WTC11 (cell line): ENCODE data around the gene RABAC1. TPM values are rescaled to one million over a fixed set of nuclear protein-coding genes. Genes with fewer than 3 reads are reported as not detected.
A peak's percentile ranks its signal among the peaks of the same experiment; 100 is the strongest.

Experiments used
- ATAC-seq: fragments of 200-7000 bp; cut with Tn5 transposase; 2 replicates; pipeline ENCODE4 v1.10.0; 2021; ENCODE audit warnings: mild to moderate bottlenecking, moderate library complexity
- CTCF ChIA-PET: fragments of 300-600 bp; sonication (Branson Sonifier 250); formaldehyde crosslinking; loops from one replicate; lab custom pipeline; 2021; ENCODE audit warnings: antibody characterized with exemption; lab: Charles Lee
- POLR2A ChIA-PET: fragments of 350-600 bp; sonication (Branson Sonifier 250); formaldehyde crosslinking; loops from one replicate; lab custom pipeline; 2021; ENCODE audit warnings: antibody characterized with exemption; lab: Charles Lee
- DNase-seq: peaks from one replicate; pipeline ENCODE4 v3.0.0; 2021; ENCODE audit warnings: low spot score
- H3K27ac Mint-ChIP-seq: 2 replicates; pipeline ENCODE4 v1.8.0; 2021; ENCODE audit warnings: mixed read lengths
- H3K27me3 Mint-ChIP-seq: 2 replicates; pipeline ENCODE4 v1.8.0; 2021; ENCODE audit warnings: low read depth, mild to moderate bottlenecking, moderate library complexity, mixed read lengths
- H3K36me3 Mint-ChIP-seq: 2 replicates; pipeline ENCODE4 v1.8.0; 2021; ENCODE audit warnings: mixed read lengths
- H3K4me1 Mint-ChIP-seq: 2 replicates; pipeline ENCODE4 v1.8.0; 2022; ENCODE audit warnings: mixed read lengths
- H3K4me3 Mint-ChIP-seq: 2 replicates; pipeline ENCODE4 v1.8.0; 2021; ENCODE audit warnings: mild to moderate bottlenecking, moderate library complexity, mixed read lengths
- H3K9me3 Mint-ChIP-seq: 2 replicates; pipeline ENCODE4 v1.8.0; 2021; ENCODE audit warnings: mixed read lengths
- CREB1 ChIP-seq: sonication (generic); formaldehyde crosslinking; IDR thresholded peaks from 2 replicates; pipeline ENCODE4 v1.8.0; 2023; ENCODE audit warnings: mild to moderate bottlenecking, missing genetic modification reagents
- HMGA2 ChIP-seq: fragments of 250-450 bp; sonication (Bioruptor Pico); IDR thresholded peaks from 2 replicates; pipeline ENCODE4 v1.4.0; 2021; ENCODE audit warnings: mild to moderate bottlenecking, moderate library complexity
- JAZF1 ChIP-seq: fragments of 250-450 bp; sonication (Bioruptor Pico); IDR thresholded peaks from 2 replicates; pipeline ENCODE4 v1.9.0; 2021; ENCODE audit warnings: moderate library complexity, mild to moderate bottlenecking, inconsistent platforms
- MXD4 ChIP-seq: fragments of 250-450 bp; sonication (Bioruptor Pico); IDR thresholded peaks from 2 replicates; pipeline ENCODE4 v1.8.0; 2021; ENCODE audit warnings: mild to moderate bottlenecking, moderate library complexity, borderline replicate concordance
- MYBL2 ChIP-seq: sonication (generic); formaldehyde crosslinking; IDR thresholded peaks from 2 replicates; pipeline ENCODE4 v1.8.1; 2023; ENCODE audit warnings: mild to moderate bottlenecking, moderate library complexity, missing genetic modification reagents
- NFATC4 ChIP-seq: fragments of 250-450 bp; sonication (Bioruptor Pico); IDR thresholded peaks from 2 replicates; pipeline ENCODE4 v1.9.0; 2021; ENCODE audit warnings: mild to moderate bottlenecking
- NFE2L1 ChIP-seq: sonication (generic); formaldehyde crosslinking; IDR thresholded peaks from 2 replicates; pipeline ENCODE4 v1.8.1; 2023; ENCODE audit warnings: missing genetic modification reagents
- NR2C2 ChIP-seq: sonication (generic); formaldehyde crosslinking; IDR thresholded peaks from 2 replicates; pipeline ENCODE4 v1.8.0; 2022; ENCODE audit warnings: mild to moderate bottlenecking, missing genetic modification reagents
- RORB ChIP-seq: fragments of 250-450 bp; sonication (Bioruptor Pico); IDR thresholded peaks from 2 replicates; pipeline ENCODE4 v1.9.0; 2021; ENCODE audit warnings: mild to moderate bottlenecking
- SMAD3 ChIP-seq: sonication (generic); formaldehyde crosslinking; IDR thresholded peaks from 2 replicates; pipeline ENCODE4 v1.8.0; 2022; ENCODE audit warnings: missing genetic modification reagents, mild to moderate bottlenecking, borderline replicate concordance
- SOX15 ChIP-seq: fragments of 250-450 bp; sonication (Bioruptor Pico); IDR thresholded peaks from 2 replicates; pipeline ENCODE4 v1.9.0; 2021; ENCODE audit warnings: mild to moderate bottlenecking
- TCF7 ChIP-seq: sonication (generic); formaldehyde crosslinking; IDR thresholded peaks from 2 replicates; pipeline ENCODE4 v1.8.0; 2022; ENCODE audit warnings: mild to moderate bottlenecking, low read depth, missing genetic modification reagents, moderate library complexity
- ZNF232 ChIP-seq: sonication (generic); formaldehyde crosslinking; IDR thresholded peaks from 2 replicates; pipeline ENCODE4 v1.8.0; 2022; ENCODE audit warnings: mild to moderate bottlenecking, missing genetic modification reagents
- ZNF263 ChIP-seq: sonication (generic); formaldehyde crosslinking; IDR thresholded peaks from 2 replicates; pipeline ENCODE4 v1.8.1; 2022; ENCODE audit warnings: low read depth, mild to moderate bottlenecking, moderate library complexity, missing genetic modification reagents
- ZNF317 ChIP-seq: sonication (generic); formaldehyde crosslinking; IDR thresholded peaks from 2 replicates; pipeline ENCODE4 v1.8.1; 2023; ENCODE audit warnings: low read depth, mild to moderate bottlenecking, moderate library complexity, missing genetic modification reagents, borderline replicate concordance
- total RNA-seq: library from RNA; stranded (reverse); gene quantifications from 3 replicates; pipeline ENCODE4 v1.2.3, GENCODE V29; 2021
- TF ChIP-seq, protein P1 (sequence below): sonication (generic); formaldehyde crosslinking; IDR thresholded peaks from 2 replicates; pipeline ENCODE4 v1.8.1; 2022; ENCODE audit warnings: low read depth, missing genetic modification reagents, borderline replicate concordance
- TF ChIP-seq, protein P2 (sequence below): fragments of 250-450 bp; sonication (Bioruptor Pico); IDR thresholded peaks from 2 replicates; pipeline ENCODE4 v2.1.2; 2022; ENCODE audit warnings: mild to moderate bottlenecking, moderate library complexity
- TF ChIP-seq, protein P3 (sequence below): sonication (generic); formaldehyde crosslinking; IDR thresholded peaks from 2 replicates; pipeline ENCODE4 v1.8.1; 2022; ENCODE audit warnings: missing genetic modification reagents, borderline replicate concordance
- TF ChIP-seq, protein P4 (sequence below): sonication (generic); formaldehyde crosslinking; IDR thresholded peaks from 2 replicates; pipeline ENCODE4 v1.8.1; 2023; ENCODE audit warnings: mild to moderate bottlenecking, missing genetic modification reagents, moderate library complexity
- TF ChIP-seq, protein P5 (sequence below): fragments of 250-450 bp; sonication (Bioruptor Pico); IDR thresholded peaks from 2 replicates; pipeline ENCODE4 v1.9.0; 2021; ENCODE audit warnings: mild to moderate bottlenecking
- TF ChIP-seq, protein P6 (sequence below): sonication (generic); formaldehyde crosslinking; IDR thresholded peaks from 2 replicates; pipeline ENCODE4 v1.8.1; 2022; ENCODE audit warnings: mild to moderate bottlenecking, missing genetic modification reagents, moderate library complexity, borderline replicate concordance
- TF ChIP-seq, protein P7 (sequence below): sonication (generic); formaldehyde crosslinking; conservative IDR thresholded peaks from 2 replicates; pipeline ENCODE4 v1.8.1; 2022; ENCODE audit warnings: mild to moderate bottlenecking, missing genetic modification reagents

RABAC1 gene
- total RNA-seq, 1 experiment from 2014 or later: 159 TPM

DNA sequence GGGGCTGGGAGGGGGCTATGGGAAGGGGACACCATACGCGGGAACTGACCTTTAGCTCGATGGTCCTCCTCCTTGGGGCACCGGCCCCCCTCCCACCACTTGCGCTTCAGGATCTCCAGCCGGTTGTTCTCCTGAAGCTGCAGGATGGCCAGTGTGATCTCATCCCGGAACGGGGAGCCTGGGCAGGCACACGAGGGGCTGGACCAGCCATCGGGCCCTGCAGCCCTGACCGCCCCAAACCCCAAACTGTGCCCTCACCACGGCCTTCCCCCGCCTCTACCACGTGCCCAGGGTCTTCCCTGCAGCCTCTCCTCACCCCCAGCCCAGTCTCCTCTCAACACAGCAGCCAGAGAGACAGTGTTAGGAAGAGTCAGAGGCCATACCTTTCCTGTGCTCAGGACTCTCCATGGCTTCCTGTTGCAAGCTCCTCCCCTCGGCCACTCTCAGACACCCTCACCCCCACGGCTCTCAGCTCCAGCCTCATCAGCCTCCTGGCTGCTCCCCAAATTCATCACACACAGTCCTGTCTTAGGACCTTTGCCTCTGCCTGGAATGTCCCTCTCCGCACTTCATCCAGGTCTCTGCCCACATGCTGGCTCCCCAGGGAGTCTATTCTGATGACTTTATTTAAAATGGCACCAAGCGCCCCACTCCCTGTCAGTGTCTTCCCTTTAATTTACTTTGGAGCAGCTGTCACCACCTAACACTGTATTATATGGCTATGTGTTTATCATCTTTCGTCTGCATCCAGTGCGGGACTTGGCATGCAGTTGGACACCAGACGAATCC is 44.6 kb upstream of the RABAC1 start:
- DNase-seq: no peak
- CTCF ChIA-PET: interaction anchor here (1.6 to 1.9 kb wide), 2 partner anchors 25 to 31 kb away, joined by 6 to 8 read pairs; no protein-coding TSS in a partner anchor
- POLR2A ChIA-PET: no interaction called here
- ATAC-seq: no peak
- no peak overlapping the region for H3K4me3 Mint-ChIP-seq
- TF ChIP-seq, protein P1, sequence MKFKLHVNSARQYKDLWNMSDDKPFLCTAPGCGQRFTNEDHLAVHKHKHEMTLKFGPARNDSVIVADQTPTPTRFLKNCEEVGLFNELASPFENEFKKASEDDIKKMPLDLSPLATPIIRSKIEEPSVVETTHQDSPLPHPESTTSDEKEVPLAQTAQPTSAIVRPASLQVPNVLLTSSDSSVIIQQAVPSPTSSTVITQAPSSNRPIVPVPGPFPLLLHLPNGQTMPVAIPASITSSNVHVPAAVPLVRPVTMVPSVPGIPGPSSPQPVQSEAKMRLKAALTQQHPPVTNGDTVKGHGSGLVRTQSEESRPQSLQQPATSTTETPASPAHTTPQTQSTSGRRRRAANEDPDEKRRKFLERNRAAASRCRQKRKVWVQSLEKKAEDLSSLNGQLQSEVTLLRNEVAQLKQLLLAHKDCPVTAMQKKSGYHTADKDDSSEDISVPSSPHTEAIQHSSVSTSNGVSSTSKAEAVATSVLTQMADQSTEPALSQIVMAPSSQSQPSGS (CRISPR knock-in tag): no peak
- no peak for TF ChIP-seq NFATC4 (CRISPR knock-in tag)
- TF ChIP-seq, protein P2, sequence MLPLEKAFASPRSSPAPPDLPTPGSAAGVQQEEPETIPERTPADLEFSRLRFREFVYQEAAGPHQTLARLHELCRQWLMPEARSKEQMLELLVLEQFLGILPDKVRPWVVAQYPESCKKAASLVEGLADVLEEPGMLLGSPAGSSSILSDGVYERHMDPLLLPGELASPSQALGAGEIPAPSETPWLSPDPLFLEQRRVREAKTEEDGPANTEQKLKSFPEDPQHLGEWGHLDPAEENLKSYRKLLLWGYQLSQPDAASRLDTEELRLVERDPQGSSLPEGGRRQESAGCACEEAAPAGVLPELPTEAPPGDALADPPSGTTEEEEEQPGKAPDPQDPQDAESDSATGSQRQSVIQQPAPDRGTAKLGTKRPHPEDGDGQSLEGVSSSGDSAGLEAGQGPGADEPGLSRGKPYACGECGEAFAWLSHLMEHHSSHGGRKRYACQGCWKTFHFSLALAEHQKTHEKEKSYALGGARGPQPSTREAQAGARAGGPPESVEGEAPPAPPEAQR: no peak
- TF ChIP-seq, protein P3, sequence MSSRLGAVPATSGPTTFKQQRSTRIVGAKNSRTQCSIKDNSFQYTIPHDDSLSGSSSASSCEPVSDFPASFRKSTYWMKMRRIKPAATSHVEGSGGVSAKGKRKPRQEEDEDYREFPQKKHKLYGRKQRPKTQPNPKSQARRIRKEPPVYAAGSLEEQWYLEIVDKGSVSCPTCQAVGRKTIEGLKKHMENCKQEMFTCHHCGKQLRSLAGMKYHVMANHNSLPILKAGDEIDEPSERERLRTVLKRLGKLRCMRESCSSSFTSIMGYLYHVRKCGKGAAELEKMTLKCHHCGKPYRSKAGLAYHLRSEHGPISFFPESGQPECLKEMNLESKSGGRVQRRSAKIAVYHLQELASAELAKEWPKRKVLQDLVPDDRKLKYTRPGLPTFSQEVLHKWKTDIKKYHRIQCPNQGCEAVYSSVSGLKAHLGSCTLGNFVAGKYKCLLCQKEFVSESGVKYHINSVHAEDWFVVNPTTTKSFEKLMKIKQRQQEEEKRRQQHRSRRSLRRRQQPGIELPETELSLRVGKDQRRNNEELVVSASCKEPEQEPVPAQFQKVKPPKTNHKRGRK (CRISPR knock-in tag): no peak
- TF ChIP-seq MXD4 (CRISPR knock-in tag): no peak
- no peak for TF ChIP-seq JAZF1 (CRISPR knock-in tag)
- TF ChIP-seq, protein P4, sequence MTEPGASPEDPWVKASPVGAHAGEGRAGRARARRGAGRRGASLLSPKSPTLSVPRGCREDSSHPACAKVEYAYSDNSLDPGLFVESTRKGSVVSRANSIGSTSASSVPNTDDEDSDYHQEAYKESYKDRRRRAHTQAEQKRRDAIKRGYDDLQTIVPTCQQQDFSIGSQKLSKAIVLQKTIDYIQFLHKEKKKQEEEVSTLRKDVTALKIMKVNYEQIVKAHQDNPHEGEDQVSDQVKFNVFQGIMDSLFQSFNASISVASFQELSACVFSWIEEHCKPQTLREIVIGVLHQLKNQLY (CRISPR knock-in tag): no peak
- no peak for TF ChIP-seq SOX15 (CRISPR knock-in tag)
- H3K9me3 Mint-ChIP-seq: no peaks in the 10 kb centered on the region
- peaks cover 14% of the 10 kb centered on the region for H3K4me1 Mint-ChIP-seq
- H3K27ac Mint-ChIP-seq: no peak overlapping the region; the same call in 1 of the 2 replicates
- peaks cover 35% of the 10 kb centered on the region for H3K36me3 Mint-ChIP-seq
- peaks cover 26% of the 10 kb centered on the region for H3K27me3 Mint-ChIP-seq

DNA sequence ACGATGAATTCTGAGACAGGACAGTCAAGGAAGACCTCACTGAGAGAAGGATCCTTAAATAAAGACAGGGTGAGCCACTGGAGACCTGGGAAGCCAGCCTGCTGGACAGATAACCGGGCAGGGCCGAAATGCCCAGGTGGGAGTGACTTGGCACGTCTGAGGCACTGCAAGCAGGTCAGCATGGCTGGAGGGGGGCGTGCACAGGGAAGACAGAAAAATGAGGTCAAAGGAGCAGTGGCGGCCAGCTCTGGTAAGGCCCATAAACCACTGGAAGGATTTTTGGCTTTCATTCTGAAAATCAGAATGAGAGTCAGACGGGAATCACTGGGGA is 40.7 kb upstream of the RABAC1 start:
- Mint-ChIP-seq H3K27me3 (peaks cover 61% of the 10 kb centered on the region), H3K27ac (no peak overlapping the region), H3K9me3 (no peaks in the 10 kb centered on the region), H3K4me3 (peak overlapping the region; percentile 54), H3K4me1 (peaks cover 29% of the 10 kb centered on the region), H3K36me3 (peaks cover 19% of the 10 kb centered on the region)
- ChIA-PET CTCF (interaction anchor here (1.1 to 5.3 kb wide), 6 partner anchors 12 to 1574 kb away, joined by 3 to 50 read pairs (median 14); no protein-coding TSS in a partner anchor), POLR2A (interaction anchor here (0.6 kb wide), 1 partner anchor 188 kb away, joined by 5 read pairs; no protein-coding TSS in a partner anchor)
- DNase-seq (no peak), ATAC-seq (no peak)
- TF ChIP-seq NR2C2 (no peak), ZNF232 (CRISPR knock-in tag) (no peak), MYBL2 (CRISPR knock-in tag) (no peak), ZNF263 (CRISPR knock-in tag) (no peak), HMGA2 (CRISPR knock-in tag) (no peak), SMAD3 (CRISPR knock-in tag) (no peak), TCF7 (no peak), NFE2L1 (no peak), CREB1 (CRISPR knock-in tag) (no peak), ZNF317 (CRISPR knock-in tag) (no peak), RORB (no peak)
- TF ChIP-seq, protein P3 (CRISPR knock-in tag): no peak
- TF ChIP-seq, protein P5, sequence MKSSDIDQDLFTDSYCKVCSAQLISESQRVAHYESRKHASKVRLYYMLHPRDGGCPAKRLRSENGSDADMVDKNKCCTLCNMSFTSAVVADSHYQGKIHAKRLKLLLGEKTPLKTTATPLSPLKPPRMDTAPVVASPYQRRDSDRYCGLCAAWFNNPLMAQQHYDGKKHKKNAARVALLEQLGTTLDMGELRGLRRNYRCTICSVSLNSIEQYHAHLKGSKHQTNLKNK (CRISPR knock-in tag): no peak
- TF ChIP-seq, protein P4 (CRISPR knock-in tag): no peak
- TF ChIP-seq, protein P6, sequence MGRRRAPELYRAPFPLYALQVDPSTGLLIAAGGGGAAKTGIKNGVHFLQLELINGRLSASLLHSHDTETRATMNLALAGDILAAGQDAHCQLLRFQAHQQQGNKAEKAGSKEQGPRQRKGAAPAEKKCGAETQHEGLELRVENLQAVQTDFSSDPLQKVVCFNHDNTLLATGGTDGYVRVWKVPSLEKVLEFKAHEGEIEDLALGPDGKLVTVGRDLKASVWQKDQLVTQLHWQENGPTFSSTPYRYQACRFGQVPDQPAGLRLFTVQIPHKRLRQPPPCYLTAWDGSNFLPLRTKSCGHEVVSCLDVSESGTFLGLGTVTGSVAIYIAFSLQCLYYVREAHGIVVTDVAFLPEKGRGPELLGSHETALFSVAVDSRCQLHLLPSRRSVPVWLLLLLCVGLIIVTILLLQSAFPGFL (CRISPR knock-in tag): no peak
- TF ChIP-seq, protein P7, sequence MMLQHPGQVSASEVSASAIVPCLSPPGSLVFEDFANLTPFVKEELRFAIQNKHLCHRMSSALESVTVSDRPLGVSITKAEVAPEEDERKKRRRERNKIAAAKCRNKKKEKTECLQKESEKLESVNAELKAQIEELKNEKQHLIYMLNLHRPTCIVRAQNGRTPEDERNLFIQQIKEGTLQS: no peak
